Muscle layer of duodenum (tissue), 2 donors: ENCODE data around the gene WDR19.
"Not testable (repeated sequence)": the region's sequence is repeated elsewhere in the genome, so short reads cannot be mapped to it uniquely, and the experiment has no call there.

Source experiments
- H3K27ac ChIP-seq: one replicate; pipeline ENCODE4 v1.7.0; 2013; ENCODE audit warnings: mild to moderate bottlenecking, low read length
- H3K27me3 ChIP-seq: one replicate; pipeline ENCODE4 v1.7.0; 2013; ENCODE audit warnings: low read depth, mild to moderate bottlenecking, control low read depth, low read length
- H3K36me3 ChIP-seq, 2 donors: one replicate each; pipeline ENCODE4 v1.7.0; 2013; ENCODE audit warnings: low read length in 2 of 2, control low read depth in 1 of 2, mild to moderate bottlenecking in 1 of 2; ENCODE audit not compliant: insufficient read depth in 2 of 2, control insufficient read depth in 1 of 2
- H3K4me1 ChIP-seq, 2 donors: one replicate each; pipeline ENCODE4 v1.7.0; 2013; ENCODE audit warnings: low read length in 2 of 2, mild to moderate bottlenecking in 2 of 2, control low read depth in 1 of 2, moderate library complexity in 1 of 2; ENCODE audit not compliant: insufficient read depth in 2 of 2, control insufficient read depth in 1 of 2
- H3K4me3 ChIP-seq, 2 donors: one replicate each; pipeline ENCODE4 v1.7.0; 2013; ENCODE audit warnings: low read length in 2 of 2, low read depth in 1 of 2, mild to moderate bottlenecking in 1 of 2
- H3K9me3 ChIP-seq, 2 donors: one replicate each; pipeline ENCODE4 v1.7.0; 2013; ENCODE audit warnings: low read length in 2 of 2, control low read depth in 1 of 2, mild to moderate bottlenecking in 1 of 2; ENCODE audit not compliant: control insufficient read depth in 1 of 2
- donor health status: healthy.

Gene WDR19

GRCh38 chr4:39178706-39179105 is 3.6 kb upstream of the WDR19 start:
- H3K4me3 ChIP-seq: no peak overlapping the region
- H3K27me3 ChIP-seq: no peaks in the 10 kb centered on the region
- no peaks in the 10 kb centered on the region for H3K36me3 ChIP-seq
- no peak overlapping the region for H3K27ac ChIP-seq
- peaks cover 0 to 5% of the 10 kb centered on the region in 2 donors for H3K4me1 ChIP-seq
- no peaks in the 10 kb centered on the region for H3K9me3 ChIP-seq

DNA sequence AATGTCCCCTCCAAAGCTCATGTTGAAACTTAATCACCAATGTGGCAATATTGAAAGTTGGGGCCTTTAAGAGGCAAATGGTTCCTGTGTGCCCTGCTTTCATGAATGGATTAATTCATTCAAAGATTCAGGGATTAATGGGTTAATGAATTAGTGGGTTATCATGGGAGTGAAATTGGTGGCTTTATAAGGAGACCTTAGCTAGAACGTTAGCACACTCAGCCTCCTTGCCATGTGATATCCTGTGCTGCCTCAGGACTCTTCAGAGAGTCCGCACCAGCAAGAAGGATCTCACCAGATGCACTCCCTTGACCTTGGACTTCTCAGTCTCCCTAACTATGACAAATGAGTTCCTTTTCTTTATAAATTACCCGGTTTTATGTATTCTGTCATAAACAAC is 2.6 kb upstream of the WDR19 start:
- no peaks in the 10 kb centered on the region for H3K9me3 ChIP-seq
- no peak overlapping the region for H3K4me3 ChIP-seq
- H3K27ac ChIP-seq: no peak overlapping the region
- no peaks in the 10 kb centered on the region for H3K36me3 ChIP-seq
- H3K4me1 ChIP-seq: peaks cover 0 to 9% of the 10 kb centered on the region in 2 donors
- no peaks in the 10 kb centered on the region for H3K27me3 ChIP-seq

DNA sequence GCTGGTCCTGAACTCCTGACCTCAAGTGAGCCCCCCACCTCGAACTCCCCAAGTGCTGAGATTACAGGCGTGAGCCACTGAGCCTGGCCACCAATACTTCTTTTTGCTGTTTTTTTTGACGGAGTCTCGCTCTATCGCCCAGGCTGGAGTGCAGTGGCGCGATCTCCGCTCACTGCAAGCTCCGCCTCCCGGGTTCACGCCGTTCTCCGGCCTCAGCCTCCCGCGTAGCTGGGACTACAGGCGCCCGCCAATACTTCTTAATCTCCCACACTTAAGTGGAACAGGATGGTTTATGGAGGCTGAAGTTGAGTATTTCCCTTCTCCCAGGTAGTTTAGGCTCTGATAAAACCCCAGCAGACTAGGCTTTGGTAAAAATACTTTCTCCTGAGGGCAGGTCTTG is 1.7 kb upstream of the WDR19 start:
- H3K4me3 ChIP-seq, H3K27me3 ChIP-seq, H3K9me3 ChIP-seq: not testable (repeated sequence)

GRCh38 chr4:39181520-39181904 is 817 bp upstream of the WDR19 start:
- Histone ChIP-seq H3K9me3 (no peaks in the 10 kb centered on the region), H3K27ac (peak overlapping the region; percentile 54), H3K4me1 (peaks cover 0 to 9% of the 10 kb centered on the region in 2 donors), H3K36me3 (no peaks in the 10 kb centered on the region), H3K4me3 (peak overlapping the region; percentile 98), H3K27me3 (no peaks in the 10 kb centered on the region)

More for the DNA sequence above, 1.7 kb upstream of the WDR19 start:
- H3K4me1 ChIP-seq, H3K27ac ChIP-seq, H3K36me3 ChIP-seq: not testable (repeated sequence)

DNA sequence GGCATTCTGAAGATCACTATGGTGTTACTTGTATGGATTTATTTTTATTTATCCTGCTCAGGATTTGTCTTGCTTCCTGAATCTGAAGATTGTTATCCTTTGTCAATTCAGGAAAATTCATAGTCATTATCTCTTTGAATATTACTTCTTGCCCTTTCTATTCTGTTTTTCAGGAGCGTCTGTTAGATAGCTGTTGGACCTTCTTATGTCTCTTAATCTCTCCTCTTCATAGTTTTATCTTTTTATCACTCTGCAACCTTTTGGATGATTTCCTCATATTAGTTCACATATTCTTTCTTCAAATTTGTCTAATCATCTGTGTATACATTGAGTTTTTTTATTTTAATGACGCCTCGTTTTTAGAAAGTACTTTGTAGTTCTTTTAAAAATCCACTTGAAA is 19.6 kb downstream of the WDR19 start:
- H3K27me3 ChIP-seq: no peaks in the 10 kb centered on the region
- no peak overlapping the region for H3K4me3 ChIP-seq
- H3K27ac ChIP-seq: no peak overlapping the region
- H3K4me1 ChIP-seq: no peaks in the 10 kb centered on the region
- H3K9me3 ChIP-seq: peaks cover 0 to 3% of the 10 kb centered on the region in 2 donors
- H3K36me3 ChIP-seq: peaks cover 20 to 50% of the 10 kb centered on the region in 2 donors

DNA sequence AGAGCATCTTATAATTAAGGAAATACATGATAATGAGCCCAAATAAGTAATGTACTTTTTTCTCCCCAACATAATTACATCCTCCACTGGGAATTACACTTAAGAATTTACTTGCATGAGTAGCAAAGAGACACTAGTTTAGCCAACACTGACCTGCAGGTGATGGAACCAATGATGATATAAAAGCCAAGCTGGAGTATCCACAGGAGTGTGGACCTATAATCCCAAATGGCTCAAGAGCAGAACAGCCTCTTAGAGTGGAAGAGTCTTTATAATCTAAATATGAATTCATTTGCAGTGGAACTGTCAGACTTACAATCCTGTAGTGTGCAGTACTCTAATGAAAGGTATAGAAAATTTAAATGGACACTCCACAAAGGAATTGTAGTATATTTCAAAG is 22.2 kb downstream of the WDR19 start:
- Histone ChIP-seq H3K36me3 (peaks cover 25 to 62% of the 10 kb centered on the region in 2 donors), H3K9me3 (peaks cover 0 to 3% of the 10 kb centered on the region in 2 donors), H3K4me3 (no peak overlapping the region), H3K27me3 (no peaks in the 10 kb centered on the region), H3K4me1 (no peaks in the 10 kb centered on the region), H3K27ac (no peak overlapping the region)

DNA sequence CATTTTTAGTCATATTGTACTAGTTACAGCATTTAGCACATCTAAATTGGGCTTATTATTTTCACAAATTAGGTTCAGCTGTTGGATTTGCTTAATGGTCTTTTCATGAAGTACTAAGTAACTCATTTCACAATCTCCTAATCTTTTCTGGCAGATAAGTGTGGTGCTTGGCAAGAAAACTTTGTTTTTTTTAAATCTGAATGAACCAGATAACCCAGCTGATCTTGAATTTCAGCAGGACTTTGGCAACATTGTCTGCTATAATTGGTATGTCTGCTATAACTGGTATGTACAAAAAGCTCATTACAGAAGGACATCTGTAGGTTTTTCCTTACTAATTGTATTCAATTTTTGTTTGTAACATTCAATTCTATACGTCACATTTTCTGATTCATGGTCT is 22.7 kb downstream of the WDR19 start:
- Histone ChIP-seq H3K4me1 (no peaks in the 10 kb centered on the region), H3K36me3 (peaks cover 25 to 61% of the 10 kb centered on the region in 2 donors), H3K4me3 (no peak overlapping the region), H3K9me3 (peaks cover 0 to 3% of the 10 kb centered on the region in 2 donors), H3K27ac (no peak overlapping the region), H3K27me3 (no peaks in the 10 kb centered on the region)

- H3K27me3 ChIP-seq: no peaks in the 10 kb centered on the region
- no peak overlapping the region for H3K27ac ChIP-seq
- H3K36me3 ChIP-seq: peaks cover 25 to 56% of the 10 kb centered on the region in 2 donors
- H3K9me3 ChIP-seq: peaks cover 0 to 3% of the 10 kb centered on the region in 2 donors
- no peak overlapping the region for H3K4me3 ChIP-seq
- no peaks in the 10 kb centered on the region for H3K4me1 ChIP-seq
Observed at GRCh38 chr4:39205476-39205875, 23.1 kb downstream of the WDR19 start.

GRCh38 chr4:39227906-39228305 is 45.6 kb downstream of the WDR19 start:
- peaks cover 0 to 30% of the 10 kb centered on the region in 2 donors for H3K36me3 ChIP-seq
- H3K4me1 ChIP-seq: no peaks in the 10 kb centered on the region
- H3K27me3 ChIP-seq: no peaks in the 10 kb centered on the region
- H3K4me3 ChIP-seq: no peak overlapping the region
- no peak overlapping the region for H3K27ac ChIP-seq
- H3K9me3 ChIP-seq: no peaks in the 10 kb centered on the region

- Histone ChIP-seq H3K27me3 (no peaks in the 10 kb centered on the region), H3K4me3 (no peak overlapping the region), H3K27ac (no peak overlapping the region)
Observed at GRCh38 chr4:39228377-39228776, 46.0 kb downstream of the WDR19 start.

GRCh38 chr4:39230462-39230861 is 48.1 kb downstream of the WDR19 start:
- H3K36me3 ChIP-seq: peaks cover 0 to 37% of the 10 kb centered on the region in 2 donors
- no peaks in the 10 kb centered on the region for H3K4me1 ChIP-seq
- no peak overlapping the region for H3K4me3 ChIP-seq
- no peak overlapping the region for H3K27ac ChIP-seq
- H3K9me3 ChIP-seq: no peaks in the 10 kb centered on the region
- no peaks in the 10 kb centered on the region for H3K27me3 ChIP-seq

More at GRCh38 chr4:39228377-39228776, 46.0 kb downstream of the WDR19 start:
- Histone ChIP-seq H3K9me3 (no peaks in the 10 kb centered on the region), H3K36me3 (peaks cover 0 to 33% of the 10 kb centered on the region in 2 donors), H3K4me1 (no peaks in the 10 kb centered on the region)

GRCh38 chr4:39231660-39232059 is 49.3 kb downstream of the WDR19 start:
- H3K4me1 ChIP-seq: no peaks in the 10 kb centered on the region
- no peaks in the 10 kb centered on the region for H3K9me3 ChIP-seq
- no peak overlapping the region for H3K4me3 ChIP-seq
- no peak overlapping the region for H3K27ac ChIP-seq
- H3K36me3 ChIP-seq: peaks cover 0 to 38% of the 10 kb centered on the region in 2 donors
- H3K27me3 ChIP-seq: no peaks in the 10 kb centered on the region
